IMR-90 (cell line): ENCODE measurements around the gene PSME3. TPM values are rescaled to one million over a fixed set of nuclear protein-coding genes. Genes with fewer than 3 reads are reported as not detected.

Experiments used
- ATAC-seq: fragments of 200-7000 bp; cut with Tn5 transposase; 2 replicates; pipeline ENCODE4 v1.9.1; 2020; ENCODE audit warnings: low read depth, mild to moderate bottlenecking, moderate library complexity
- BruUV-seq: library from RNA; stranded (reverse); fragments of 400-500 nt; replicated peaks from 2 replicates; lab custom pipeline; 2021; lab: Mats Ljungman, UMichigan
- CTCF ChIA-PET: fragments of 300-600 bp; formaldehyde crosslinking; extraction: SDS; loops from one replicate; lab custom pipeline; 2021; ENCODE audit warnings: antibody characterized with exemption; lab: Yijun Ruan, JAX
- POLR2A ChIA-PET: fragments of 300-600 bp; sonication (Branson Sonifier 250); formaldehyde crosslinking; loops from one replicate; lab custom pipeline; 2022; ENCODE audit warnings: antibody characterized with exemption; ENCODE audit not compliant: unreplicated experiment; lab: Charles Lee
- DNase-seq: peaks from one replicate; pipeline ENCODE4 v3.0.0; 2013
- H2AFZ ChIP-seq: replicated peaks from 2 replicates; pipeline ENCODE3; 2013; ENCODE audit warnings: low read length, mild to moderate bottlenecking; ENCODE audit not compliant: poor library complexity
- H2AK5ac ChIP-seq: 2 replicates; pipeline ENCODE4 v1.6.1; 2013; ENCODE audit warnings: low read depth, low read length, inconsistent platforms
- H2AK9ac ChIP-seq: replicated peaks from 2 replicates; pipeline ENCODE3; 2013; ENCODE audit warnings: mild to moderate bottlenecking, low read depth, low read length, moderate library complexity; ENCODE audit not compliant: poor library complexity
- H2BK120ac ChIP-seq: 2 replicates; pipeline ENCODE4 v1.6.1; 2013; ENCODE audit warnings: low read depth, low read length, inconsistent platforms
- H2BK15ac ChIP-seq: 3 replicates; pipeline ENCODE4 v1.6.1; 2013; ENCODE audit warnings: low read depth, low read length, inconsistent platforms
- H2BK20ac ChIP-seq: 2 replicates; pipeline ENCODE4 v1.6.1; 2013; ENCODE audit warnings: low read depth, mild to moderate bottlenecking, inconsistent platforms, low read length, moderate library complexity
- H2BK5ac ChIP-seq: 2 replicates; pipeline ENCODE4 v1.6.1; 2013; ENCODE audit warnings: mild to moderate bottlenecking, low read depth, low read length, inconsistent platforms; ENCODE audit not compliant: poor library complexity, severe bottlenecking
- H3K14ac ChIP-seq: replicated peaks from 2 replicates; pipeline ENCODE4 v1.6.1; 2013; ENCODE audit warnings: low read depth, low read length, inconsistent platforms
- H3K18ac ChIP-seq: 2 replicates; pipeline ENCODE4 v1.6.1; 2013; ENCODE audit warnings: low read depth, low read length, control low read depth
- H3K23ac ChIP-seq: 2 replicates; pipeline ENCODE4 v1.6.1; 2013; ENCODE audit warnings: low read depth, low read length, inconsistent platforms
- H3K27ac ChIP-seq: 2 replicates; pipeline ENCODE4 v1.5.1; 2013; ENCODE audit warnings: mild to moderate bottlenecking, control low read depth, low read length; ENCODE audit not compliant: insufficient read depth
- H3K27me3 ChIP-seq: 2 replicates; pipeline ENCODE4 v1.6.1; 2013; ENCODE audit warnings: low read length; ENCODE audit not compliant: control insufficient read depth, insufficient read depth
- H3K36me3 ChIP-seq: 2 replicates; pipeline ENCODE4 v1.6.1; 2013; ENCODE audit warnings: low read length, mixed read lengths; ENCODE audit not compliant: control insufficient read depth, insufficient read depth
- H3K4ac ChIP-seq: 2 replicates; pipeline ENCODE4 v1.6.1; 2013; ENCODE audit warnings: low read depth, low read length, inconsistent platforms
- H3K4me1 ChIP-seq: 2 replicates; pipeline ENCODE4 v1.6.1; 2013; ENCODE audit warnings: low read length, mixed read lengths; ENCODE audit not compliant: control insufficient read depth, insufficient read depth
- H3K4me2 ChIP-seq: 2 replicates; pipeline ENCODE4 v1.6.1; 2013; ENCODE audit warnings: low read depth, mild to moderate bottlenecking, control low read depth, low read length, moderate library complexity
- H3K4me3 ChIP-seq: 2 replicates; pipeline ENCODE4 v1.5.1; 2013; ENCODE audit warnings: low read depth, mild to moderate bottlenecking, control low read depth, low read length, moderate library complexity; ENCODE audit not compliant: insufficient read depth
- H3K56ac ChIP-seq: 2 replicates; pipeline ENCODE4 v1.6.1; 2013; ENCODE audit warnings: low read length, inconsistent platforms; ENCODE audit not compliant: insufficient read depth; ENCODE audit errors: extremely low read depth
- H3K79me1 ChIP-seq, 2 experiments: 2 replicates each; pipeline ENCODE4 v1.6.1; 2013; ENCODE audit warnings: low read length in 2 of 2, inconsistent platforms in 1 of 2, low read depth in 1 of 2
- H3K9ac ChIP-seq: 2 replicates; pipeline ENCODE4 v1.6.1; 2013; ENCODE audit warnings: low read depth, low read length, control low read depth
- H3K9me1 ChIP-seq: 2 replicates; pipeline ENCODE4 v1.6.1; 2013; ENCODE audit warnings: low read length, inconsistent platforms; ENCODE audit not compliant: insufficient read depth
- H3K9me3 ChIP-seq: 2 replicates; pipeline ENCODE4 v1.6.1; 2013; ENCODE audit warnings: low read length; ENCODE audit not compliant: control insufficient read depth, insufficient read depth
- H4K20me1 ChIP-seq: 2 replicates; pipeline ENCODE4 v1.6.1; 2013; ENCODE audit warnings: low read length, inconsistent platforms; ENCODE audit not compliant: insufficient read depth
- H4K5ac ChIP-seq: 2 replicates; pipeline ENCODE4 v1.6.1; 2013; ENCODE audit warnings: mild to moderate bottlenecking, low read depth, low read length, control low read depth
- H4K8ac ChIP-seq, 2 experiments: 2 replicates each; pipeline ENCODE4 v1.6.1; 2013; ENCODE audit warnings: low read depth in 2 of 2, low read length in 2 of 2, control low read depth in 1 of 2, inconsistent platforms in 1 of 2
- H4K91ac ChIP-seq: 2 replicates; pipeline ENCODE4 v1.6.1; 2013; ENCODE audit warnings: low read depth, low read length, inconsistent platforms; ENCODE audit not compliant: insufficient read depth
- CEBPB ChIP-seq: IDR thresholded peaks from 2 replicates; pipeline ENCODE4 v1.6.1; 2012; ENCODE audit warnings: low read depth, low read length, improper control_type of control experiment
- CHD1 ChIP-seq: IDR thresholded peaks from 2 replicates; pipeline ENCODE4 v1.6.1; 2012; ENCODE audit warnings: low read depth, low read length, improper control_type of control experiment
- CTCF ChIP-seq: conservative IDR thresholded peaks from 2 replicates; pipeline ENCODE4 v1.5.1; 2012; ENCODE audit warnings: mild to moderate bottlenecking, low read depth, low read length, improper control_type of control experiment
- ELK1 ChIP-seq: fragments of 150-350 bp; IDR thresholded peaks from 2 replicates; pipeline ENCODE4 v1.6.1; 2016; ENCODE audit warnings: low read depth, mild to moderate bottlenecking, low read length, moderate library complexity, borderline replicate concordance
- FOS ChIP-seq: fragments of 150-350 bp; IDR thresholded peaks from 2 replicates; pipeline ENCODE4 v1.6.1; 2016; ENCODE audit warnings: low read depth, low read length
- MAZ ChIP-seq: IDR thresholded peaks from 2 replicates; pipeline ENCODE4 v1.6.1; 2012; ENCODE audit warnings: low read depth, mild to moderate bottlenecking, low read length, improper control_type of control experiment, moderate library complexity, borderline replicate concordance
- MXI1 ChIP-seq: IDR thresholded peaks from 2 replicates; pipeline ENCODE4 v1.6.1; 2012; ENCODE audit warnings: low read depth, mild to moderate bottlenecking, low read length, moderate library complexity, borderline replicate concordance
- NFE2L2 ChIP-seq: fragments of 150-350 bp; IDR thresholded peaks from 2 replicates; pipeline ENCODE4 v1.6.1; 2016; ENCODE audit warnings: low read depth, mild to moderate bottlenecking, low read length
- POLR2A ChIP-seq: IDR thresholded peaks from 2 replicates; pipeline ENCODE4 v1.6.1; 2012; ENCODE audit warnings: mild to moderate bottlenecking, low read depth, low read length
- RFX5 ChIP-seq: IDR thresholded peaks from 2 replicates; pipeline ENCODE4 v1.8.0; 2012; ENCODE audit warnings: low read depth, mild to moderate bottlenecking, low read length, moderate library complexity
- SMC3 ChIP-seq: fragments of 150-350 bp; IDR thresholded peaks from 2 replicates; pipeline ENCODE4 v1.6.1; 2016; ENCODE audit warnings: low read depth, mild to moderate bottlenecking, antibody characterized with exemption, low read length, moderate library complexity
- USF2 ChIP-seq: fragments of 150-350 bp; IDR thresholded peaks from 2 replicates; pipeline ENCODE4 v1.6.1; 2017; ENCODE audit warnings: mild to moderate bottlenecking, antibody characterized with exemption, low read length, low read depth
- WGBS, 2 experiments: methylation state at CpG; one replicate each; pipeline versions ENCODE4 v1.1.5 to v1.1.7; 2013; ENCODE audit warnings: missing lambda C conversion rate in 2 of 2; ENCODE audit not compliant: insufficient read length in 1 of 2; ENCODE audit errors: extremely low coverage in 2 of 2; 5-methylcytosine and 5-hydroxymethylcytosine counted together
- dilution Hi-C: fragments of 300-500 bp; cut with HindIII; formaldehyde crosslinking; loops from one replicate; pipeline ENCODE4 v1.14.3; 2018; ENCODE audit warnings: low sequenced_read_pairs; ENCODE audit not compliant: unreplicated experiment
- in situ Hi-C: fragments of 300-500 bp; cut with MboI; formaldehyde crosslinking; loops from 3 replicates; pipeline ENCODE4 v1.14.3; 2019; ENCODE audit warnings: low sequenced_read_pairs, inconsistent platforms, mixed read lengths
- intact Hi-C: fragments of 100-400 bp; cut with micrococcal nuclease; formaldehyde crosslinking; loops from 2 replicates; pipeline ENCODE4 v1.10.0; 2022
- polyA plus RNA-seq, 3 experiments: library from polyadenylated mRNA; depleted of rRNA; stranded (reverse); fragments of >200 nt; gene quantifications; 2 replicates each; pipeline ENCODE4 v1.2.3, GENCODE V29; 2012; ENCODE audit warnings: low replicate concordance in 1 of 3
- total RNA-seq: library from RNA; depleted of rRNA; stranded (reverse); fragments of >200 nt; gene quantifications from 2 replicates; pipeline ENCODE4 v1.2.3, GENCODE V29; 2012

The PSME3 gene
- total and polyA plus RNA-seq, 2 of the 4 experiments (the other 2 are of a cell fraction) = 72.4 to 100 TPM

GRCh38 chr17:42841975-42842685, 8.9 kb downstream of the PSME3 start:
- dilution Hi-C loops = no loop called here

More at GRCh38 chr17:42841975-42842685, 8.9 kb downstream of the PSME3 start:
- no peak overlapping the region for H4K91ac ChIP-seq
- ChIA-PET CTCF (interaction anchor here (1.2 to 1.5 kb wide), 3 partner anchors 18 to 88 kb away, joined by 4 to 6 read pairs (median 6); partner anchors contain the start of gene BECN1), POLR2A (no interaction called here)
- H2AFZ ChIP-seq = no peak overlapping the region
- BruUV-seq = no TSS peak
- intact Hi-C loops = loop anchor here (5.0 kb wide), 1 partner anchor 280 kb away; no protein-coding TSS in a partner anchor
- H2AK9ac ChIP-seq = no peak overlapping the region
- H3K4ac ChIP-seq = no peak overlapping the region
- H3K4me1 ChIP-seq = no peaks in the 10 kb centered on the region
- peaks cover 3% of the 10 kb centered on the region; the same call in 1 of the 2 replicates for H3K9me1 ChIP-seq
- no CpG with 5 or more reads among the region's 11 CpGs for WGBS, 2 experiments
- H3K14ac ChIP-seq = no peak overlapping the region
- H3K27ac ChIP-seq = no peak overlapping the region
- peaks cover 17 to 28% of the 10 kb centered on the region in 2 experiments for H3K79me1 ChIP-seq
- no peaks in the 10 kb centered on the region for H3K9me3 ChIP-seq
- H2BK20ac ChIP-seq = no peak overlapping the region
- H4K8ac ChIP-seq = no peak overlapping the region
- H3K56ac ChIP-seq = no peak overlapping the region
- no peak overlapping the region for H3K9ac ChIP-seq
- no peak overlapping the region for H3K23ac ChIP-seq
- no peak overlapping the region for H2BK15ac ChIP-seq
- no peaks in the 10 kb centered on the region for H3K27me3 ChIP-seq
- no peak overlapping the region for H2BK5ac ChIP-seq
- H4K20me1 ChIP-seq = peaks cover 17% of the 10 kb centered on the region
- no peak overlapping the region for H4K5ac ChIP-seq
- H3K4me2 ChIP-seq = no peak overlapping the region
- ATAC-seq (no peak), DNase-seq (peak; percentile 36)
- no peak overlapping the region for H2BK120ac ChIP-seq
- no peak overlapping the region for H3K4me3 ChIP-seq
- in situ Hi-C loops = loop anchor here (5.0 kb wide), 1 partner anchor 95 kb away; no protein-coding TSS in a partner anchor
- H3K36me3 ChIP-seq = peaks cover 58% of the 10 kb centered on the region
- no peak overlapping the region for H3K18ac ChIP-seq
- no peak overlapping the region for H2AK5ac ChIP-seq
- no peak for TF ChIP-seq USF2
- no peak for TF ChIP-seq FOS
- TF ChIP-seq CEBPB = no peak
- TF ChIP-seq POLR2A = no peak
- TF ChIP-seq CHD1 = no peak
- no peak for TF ChIP-seq NFE2L2
- no peak for TF ChIP-seq MXI1
- TF ChIP-seq SMC3 = no peak
- no peak for TF ChIP-seq MAZ
- TF ChIP-seq ELK1 = no peak
- TF ChIP-seq CTCF = no peak
- no peak for TF ChIP-seq RFX5
